Left hindlimb (tissue), 1 donor: Measurements from ENCODE around the gene PHLPP1.

Experiments used
- DNase-seq: peaks from one replicate; pipeline ENCODE4 v3.0.0-alpha.2; 2018

Gene PHLPP1

GRCh38 chr18:62744076-62744968, 29.0 kb downstream of the PHLPP1 start:
- DNase-seq, result no peak

DNA sequence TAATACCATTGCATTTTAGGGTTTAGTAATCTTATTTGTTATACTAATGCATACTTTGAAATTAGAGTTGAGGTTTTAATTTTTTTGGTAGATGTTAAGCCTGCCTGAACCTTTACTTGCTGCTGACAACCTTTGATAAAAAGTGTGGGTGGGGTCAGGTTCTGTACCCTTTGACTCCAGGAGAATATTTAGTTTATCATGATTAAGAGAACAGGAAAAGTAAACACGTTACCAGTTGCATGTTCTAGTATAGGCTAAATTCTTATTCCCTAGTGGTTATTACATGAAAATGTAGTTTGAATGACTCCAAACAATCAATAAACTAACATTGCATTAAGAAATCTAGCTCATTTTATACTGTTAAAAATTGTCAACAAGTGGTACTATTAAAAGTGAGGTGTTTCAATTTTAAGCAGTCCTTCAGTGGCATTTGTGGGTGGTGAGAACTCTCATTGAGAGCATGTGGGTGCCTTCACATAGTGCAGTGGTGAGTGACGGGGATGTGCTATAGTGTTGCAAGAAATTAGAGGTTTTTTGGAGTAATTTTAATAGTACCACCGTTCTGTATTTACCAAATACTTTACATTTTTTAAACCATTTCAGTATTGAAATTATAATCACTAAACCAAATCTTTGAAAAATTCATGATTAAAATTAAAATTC, 29.9 kb downstream of the PHLPP1 start:
- DNase-seq, result no peak

DNA sequence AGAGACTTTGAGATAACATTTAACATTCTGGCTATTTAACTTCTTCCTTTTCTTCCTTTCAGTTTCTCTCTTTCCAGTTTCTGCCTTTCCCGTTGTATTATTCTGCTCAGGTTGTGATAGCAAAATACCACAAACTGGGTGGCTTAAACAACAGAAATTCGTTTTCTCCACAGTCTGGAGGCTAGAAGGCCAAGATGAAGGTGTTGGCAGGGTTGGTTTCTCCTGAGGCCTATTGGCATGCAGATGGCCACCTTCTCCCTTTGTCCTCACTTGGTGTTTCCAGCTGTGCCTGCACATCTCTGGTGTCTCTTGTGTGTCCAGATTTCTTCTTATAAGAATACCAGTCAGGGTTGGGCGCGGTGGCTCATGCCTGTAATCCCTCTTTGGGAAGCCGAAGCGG, 34.0 kb downstream of the PHLPP1 start:
- no peak for DNase-seq

DNA sequence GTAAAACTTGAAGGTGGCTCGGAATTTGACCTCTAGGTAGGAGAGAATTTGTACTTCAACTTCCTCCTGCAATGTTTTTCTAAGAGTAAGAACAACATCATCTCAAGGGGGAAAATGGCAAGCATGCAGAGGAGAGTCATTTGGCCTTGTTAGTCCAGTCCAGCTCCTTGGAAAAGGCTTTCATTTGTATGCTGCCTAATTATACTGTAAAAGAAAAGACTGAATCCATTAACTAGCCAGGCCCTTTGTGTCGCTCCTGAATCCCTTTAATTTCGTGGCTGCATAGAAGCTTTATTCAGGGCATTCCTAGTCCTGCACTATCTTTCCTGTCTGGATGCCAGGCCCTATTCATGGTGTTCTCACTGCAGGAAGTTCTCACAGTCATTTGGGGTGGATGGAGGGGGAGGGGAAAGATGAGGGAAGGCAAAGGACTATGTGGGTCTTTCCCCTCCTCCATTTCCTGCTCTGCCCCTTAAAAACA, 36.0 kb downstream of the PHLPP1 start:
- no peak for DNase-seq

DNA sequence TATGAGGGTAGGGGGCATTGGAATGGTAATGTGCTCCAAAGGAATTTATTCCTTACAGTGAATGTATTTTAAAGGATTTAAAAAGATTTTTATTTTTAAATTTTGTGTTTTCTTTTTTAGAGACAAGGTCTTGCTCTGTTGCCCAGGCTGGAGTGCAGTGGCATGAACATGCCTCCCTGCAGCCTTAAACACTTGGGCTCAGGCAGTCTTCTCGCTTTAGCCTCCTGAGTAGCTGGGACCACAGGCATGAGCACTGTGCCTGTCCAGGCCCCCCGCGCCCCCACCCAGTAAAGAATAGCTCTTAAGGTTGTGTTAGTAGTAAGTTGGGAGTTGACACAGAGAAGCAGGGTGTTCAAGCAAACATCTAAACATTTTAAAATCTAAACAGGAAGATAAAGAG, 36.6 kb downstream of the PHLPP1 start:
- DNase-seq, result no peak

DNA sequence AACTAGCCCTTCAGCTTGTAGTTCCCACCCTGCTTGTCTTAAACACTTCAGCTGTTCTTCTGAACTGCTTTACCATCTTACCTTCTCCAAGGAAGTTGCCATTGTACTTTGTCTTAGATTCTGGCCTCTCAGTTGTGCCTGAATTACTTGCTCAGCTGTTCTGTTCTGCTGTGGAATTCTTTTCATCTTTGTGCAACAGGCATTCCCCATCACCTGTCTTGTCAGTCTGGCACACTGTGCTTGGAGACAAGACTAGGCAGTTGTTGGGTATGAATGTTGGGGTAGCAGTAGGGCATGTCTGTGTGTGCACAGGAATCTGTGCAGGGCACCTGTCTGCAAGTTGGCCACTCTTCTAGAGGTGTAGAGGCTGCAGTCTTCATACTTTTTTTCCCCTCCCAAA, 38.7 kb downstream of the PHLPP1 start:
- no peak for DNase-seq

- DNase-seq, result no peak
These were observed 40.1 kb downstream of the PHLPP1 start for GRCh38 chr18:62755454-62755853.

DNA sequence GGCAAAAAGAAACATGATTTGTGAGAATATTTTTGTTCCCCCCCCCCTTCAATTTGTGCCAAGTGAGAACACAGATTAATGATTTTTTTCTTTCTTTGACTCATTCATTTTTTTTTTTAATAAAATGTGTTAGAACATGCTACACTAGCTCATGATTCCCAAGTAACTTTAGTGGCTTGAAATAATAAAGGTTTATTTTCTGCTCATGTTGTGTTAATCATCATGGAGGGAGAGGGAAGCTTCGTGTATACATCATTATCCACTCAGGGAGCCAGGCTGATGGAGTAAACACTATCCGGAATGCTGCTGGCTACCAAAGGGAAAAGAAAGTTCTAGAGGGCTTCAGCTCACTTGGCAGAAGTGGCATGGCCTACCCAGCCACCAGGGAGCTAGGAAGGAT, 40.6 kb downstream of the PHLPP1 start:
- DNase-seq, result no peak

DNA sequence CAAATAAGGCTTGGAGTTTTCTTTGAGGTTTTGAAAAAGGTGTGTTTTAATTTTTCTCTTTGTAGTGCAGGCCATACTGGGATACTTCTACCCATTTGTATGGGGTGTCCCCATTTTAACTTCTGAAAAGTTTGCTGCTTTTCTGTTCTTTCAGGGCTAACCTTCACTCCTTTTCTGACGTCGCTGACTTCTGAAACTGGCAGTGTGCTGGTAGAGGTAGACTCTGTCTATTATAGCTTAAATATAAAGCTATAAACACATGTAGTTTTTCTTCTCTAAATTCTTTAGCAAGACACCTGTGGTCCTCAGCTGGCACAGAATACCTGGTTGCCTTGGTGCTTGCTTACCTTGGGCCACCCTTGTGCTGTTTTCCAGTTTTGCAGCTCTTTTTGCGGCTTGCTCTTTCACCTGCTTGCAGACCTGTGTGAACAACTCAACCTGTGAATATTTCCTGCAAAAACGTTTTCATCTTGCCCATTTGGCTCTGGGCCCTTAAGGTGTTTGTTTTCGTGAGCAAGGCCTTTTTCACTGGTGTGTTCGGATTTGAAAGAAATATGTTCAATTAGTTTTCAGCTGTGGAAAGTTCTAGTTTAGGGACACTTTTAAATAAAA, 42.2 kb downstream of the PHLPP1 start:
- DNase-seq, result no peak

- DNase-seq, result no peak
These were observed 43.2 kb downstream of the PHLPP1 start for GRCh38 chr18:62758591-62758990.

DNA sequence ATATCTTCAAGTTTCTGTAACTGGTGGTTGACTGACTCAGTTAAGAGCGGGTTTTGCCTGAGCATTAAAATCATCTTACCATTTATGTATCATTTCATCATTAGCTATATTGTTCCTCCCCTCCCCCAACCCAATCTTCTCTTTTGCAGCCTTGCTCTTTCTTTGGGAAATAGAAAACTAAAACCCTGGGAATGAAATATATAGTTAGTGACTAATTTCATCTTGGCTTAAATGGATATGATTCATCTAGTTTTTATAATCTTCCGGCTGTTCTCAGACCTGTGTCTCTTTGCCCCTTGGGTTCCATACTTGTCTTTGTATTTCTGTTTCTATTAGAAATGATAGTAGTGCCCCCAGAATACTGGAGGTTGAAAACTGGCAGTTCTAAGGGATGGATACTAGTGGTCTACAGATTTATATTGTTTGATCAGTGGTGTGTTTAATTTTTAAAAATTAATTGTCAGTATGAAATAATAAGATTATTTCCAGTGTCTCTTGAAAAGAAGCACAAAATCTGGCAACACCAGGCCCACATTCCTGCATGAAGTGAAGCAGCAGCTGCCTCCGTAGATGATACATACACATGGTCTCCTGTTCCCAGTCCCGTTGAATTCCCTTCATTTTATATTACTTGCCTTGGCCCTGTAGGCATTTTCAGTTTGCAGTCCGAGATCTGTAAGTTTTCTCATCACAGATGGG, 44.5 kb downstream of the PHLPP1 start:
- no peak for DNase-seq

GRCh38 chr18:62760403-62760734, 45.0 kb downstream of the PHLPP1 start:
- no peak for DNase-seq

GRCh38 chr18:62763101-62763521, 47.8 kb downstream of the PHLPP1 start:
- peak; percentile 35 for DNase-seq

- DNase-seq, result no peak
These were observed 50.9 kb downstream of the PHLPP1 start for GRCh38 chr18:62766266-62766665.

GRCh38 chr18:62767321-62767720, 52.0 kb downstream of the PHLPP1 start:
- no peak for DNase-seq

- no peak for DNase-seq
These were observed 52.7 kb downstream of the PHLPP1 start for GRCh38 chr18:62767836-62768557.

- no peak for DNase-seq
These were observed 53.2 kb downstream of the PHLPP1 start for GRCh38 chr18:62768558-62768943.

GRCh38 chr18:62769216-62769615, 53.9 kb downstream of the PHLPP1 start:
- DNase-seq, result no peak

DNA sequence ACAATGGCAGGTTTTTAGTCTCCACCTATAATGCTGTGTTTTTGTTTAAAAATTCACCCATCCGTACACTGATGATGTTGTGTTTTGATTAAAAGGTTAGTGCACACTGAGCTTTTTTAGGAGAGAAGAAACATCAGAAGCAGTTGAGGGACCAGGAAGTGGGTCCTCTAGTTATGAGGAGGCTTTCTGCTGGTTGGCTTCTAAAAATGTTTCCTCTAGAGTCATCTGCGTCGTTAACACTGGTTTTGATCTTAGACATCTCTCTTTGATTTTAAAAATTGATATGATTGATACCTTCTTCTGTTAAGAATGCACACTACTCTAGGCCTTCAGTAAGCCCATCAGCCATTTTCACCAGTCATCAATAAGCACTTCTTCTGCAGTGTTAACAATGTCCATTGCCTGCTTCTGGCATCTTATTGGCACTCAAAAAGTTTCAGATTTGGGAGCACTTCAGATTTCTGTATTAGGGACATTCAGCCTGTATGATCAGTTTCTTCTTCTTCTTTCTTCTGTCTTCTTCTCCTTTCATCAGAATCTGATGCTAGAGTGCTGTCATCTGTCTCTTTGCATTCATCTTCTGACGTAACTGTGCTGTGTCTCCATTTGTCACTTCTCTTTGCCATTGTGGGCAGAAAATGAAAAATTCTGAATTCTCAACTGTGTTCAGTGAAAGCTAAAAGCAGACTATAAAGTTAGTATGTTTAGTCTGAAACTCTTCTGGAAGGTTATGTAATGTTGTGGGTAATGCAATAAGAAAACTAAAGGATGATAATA, 56.3 kb downstream of the PHLPP1 start:
- DNase-seq, result no peak

GRCh38 chr18:62772860-62773584, 57.7 kb downstream of the PHLPP1 start:
- DNase-seq, result no peak

GRCh38 chr18:62773691-62774090, 58.4 kb downstream of the PHLPP1 start:
- no peak for DNase-seq
